Nephron (organoid): ENCODE results near the gene MFSD6.
A peak's percentile ranks its signal among the peaks of the same experiment; 100 is the strongest.

Experiments
- H3K27ac Mint-ChIP-seq, 3 experiments: 2 replicates each; pipeline ENCODE4 v1.8.0; 2020; ENCODE audit warnings: mixed read lengths in 3 of 3, mild to moderate bottlenecking in 2 of 3, moderate library complexity in 1 of 3
- H3K27me3 Mint-ChIP-seq: 2 replicates; pipeline ENCODE4 v1.8.0; 2021; ENCODE audit warnings: low read depth, mild to moderate bottlenecking, moderate library complexity, mixed read lengths
- H3K36me3 Mint-ChIP-seq: 2 replicates; pipeline ENCODE4 v1.8.0; 2020; ENCODE audit warnings: low read depth, mixed read lengths
- H3K4me1 Mint-ChIP-seq: 2 replicates; pipeline ENCODE4 v1.8.0; 2020; ENCODE audit warnings: mixed read lengths
- H3K4me3 Mint-ChIP-seq, 3 experiments: 2 replicates each; pipeline ENCODE4 v1.8.0; 2020; ENCODE audit warnings: mild to moderate bottlenecking in 3 of 3, mixed read lengths in 3 of 3, moderate library complexity in 2 of 3
- H3K9me3 Mint-ChIP-seq: 2 replicates; pipeline ENCODE4 v1.8.0; 2020; ENCODE audit warnings: mixed read lengths
- CTCF ChIP-seq, 3 experiments: fragments of 200-600 bp; sonication (generic); IDR thresholded peaks; one replicate each; pipeline ENCODE4 v1.5.0; 2021; ENCODE audit warnings: antibody characterized with exemption in 3 of 3; ENCODE audit not compliant: unreplicated experiment in 3 of 3

Gene MFSD6

GRCh38 chr2:190407246-190407661 lies 901 bp upstream of the MFSD6 start:
- Mint-ChIP-seq H3K4me1 (no peaks in the 10 kb centered on the region), H3K27ac (peak overlapping the region in 1 of 3 experiments; percentile 30), H3K4me3 (peak overlapping the region in 1 of 3 experiments; percentile 71), H3K9me3 (no peaks in the 10 kb centered on the region), H3K27me3 (peaks cover 31% of the 10 kb centered on the region), H3K36me3 (no peaks in the 10 kb centered on the region)
- no peak for TF ChIP-seq CTCF (IDR thresholded peaks at IDR 0.05; ENCODE audit: unreplicated experiment in 3 of 3)

GRCh38 chr2:190408538-190409271 lies 550 bp downstream of the MFSD6 start:
- Mint-ChIP-seq H3K4me1 (no peaks in the 10 kb centered on the region), H3K36me3 (no peaks in the 10 kb centered on the region), H3K27me3 (peaks cover 34% of the 10 kb centered on the region), H3K9me3 (no peaks in the 10 kb centered on the region), H3K4me3 (peak overlapping the region; percentile 79 to 90 (median 88)), H3K27ac (peak overlapping the region in 2 of 3 experiments; percentile 16 to 31)
- no peak for TF ChIP-seq CTCF (IDR thresholded peaks at IDR 0.05; ENCODE audit: unreplicated experiment in 3 of 3)

GRCh38 chr2:190409616-190410015 lies 1.5 kb downstream of the MFSD6 start:
- H3K27me3 Mint-ChIP-seq: peaks cover 37% of the 10 kb centered on the region
- H3K4me1 Mint-ChIP-seq: no peaks in the 10 kb centered on the region
- H3K36me3 Mint-ChIP-seq: no peaks in the 10 kb centered on the region
- TF ChIP-seq CTCF (IDR thresholded peaks at IDR 0.05; ENCODE audit: unreplicated experiment in 3 of 3): no peak
- H3K27ac Mint-ChIP-seq: no peak overlapping the region
- peak overlapping the region; percentile 79 to 90 (median 88) for H3K4me3 Mint-ChIP-seq
- no peaks in the 10 kb centered on the region for H3K9me3 Mint-ChIP-seq

GRCh38 chr2:190410166-190410565 lies 2.0 kb downstream of the MFSD6 start:
- Mint-ChIP-seq H3K27ac (no peak overlapping the region), H3K9me3 (no peaks in the 10 kb centered on the region), H3K36me3 (no peaks in the 10 kb centered on the region), H3K27me3 (peaks cover 37% of the 10 kb centered on the region), H3K4me1 (no peaks in the 10 kb centered on the region), H3K4me3 (peak overlapping the region; percentile 33 to 90 (median 88))
- TF ChIP-seq CTCF (IDR thresholded peaks at IDR 0.05; ENCODE audit: unreplicated experiment in 3 of 3): no peak

- H3K27ac Mint-ChIP-seq: no peak overlapping the region
- H3K9me3 Mint-ChIP-seq: no peaks in the 10 kb centered on the region
- no peaks in the 10 kb centered on the region for H3K36me3 Mint-ChIP-seq
- peaks cover 37% of the 10 kb centered on the region for H3K27me3 Mint-ChIP-seq
- no peak overlapping the region for H3K4me3 Mint-ChIP-seq
- no peak for TF ChIP-seq CTCF (IDR thresholded peaks at IDR 0.05; ENCODE audit: unreplicated experiment in 3 of 3)
- H3K4me1 Mint-ChIP-seq: peaks cover 5% of the 10 kb centered on the region
These were observed 4.8 kb downstream of the MFSD6 start for GRCh38 chr2:190412966-190413365.

- peaks cover 5% of the 10 kb centered on the region for H3K4me1 Mint-ChIP-seq
- TF ChIP-seq CTCF (IDR thresholded peaks at IDR 0.05; ENCODE audit: unreplicated experiment in 3 of 3): no peak
These were observed 5.3 kb downstream of the MFSD6 start for GRCh38 chr2:190413421-190413820.

More at GRCh38 chr2:190413421-190413820, 5.3 kb downstream of the MFSD6 start:
- Mint-ChIP-seq H3K27me3 (peaks cover 37% of the 10 kb centered on the region), H3K27ac (no peak overlapping the region), H3K36me3 (no peaks in the 10 kb centered on the region), H3K4me3 (no peak overlapping the region), H3K9me3 (no peaks in the 10 kb centered on the region)
